ENCODE measurements around the gene ERC2. TPM values are rescaled to one million over a fixed set of nuclear protein-coding genes. Genes with fewer than 3 reads are reported as not detected.

Gene ERC2
- total and polyA plus RNA-seq, 7 experiments from 2014 or later = not detected

- Mint-ChIP-seq H3K27ac (no peak overlapping the region), H3K9me3 (peaks cover 0 to 9% (median 0%) of the 10 kb centered on the region in 11 donors), H3K4me1 (peaks cover 0 to 17% (median 0%) of the 10 kb centered on the region in 7 donors), H3K36me3 (no peaks in the 10 kb centered on the region), H3K4me3 (no peak overlapping the region), H3K27me3 (peaks cover 0 to 15% (median 9%) of the 10 kb centered on the region in 5 donors)
- Histone ChIP-seq H3K27me3 (ENCODE audit: control insufficient read depth in 2 of 2, insufficient read depth in 2 of 2, low read length in 2 of 2) (no peaks in the 10 kb centered on the region), H3K36me3 (ENCODE audit: control insufficient read depth in 2 of 3, insufficient read depth in 3 of 3, low read length in 3 of 3) (no peaks in the 10 kb centered on the region), H3K27ac (ENCODE audit: low read depth, low read length) (no peak overlapping the region), H3K9me3 (ENCODE audit: control insufficient read depth in 2 of 3, low read length in 3 of 3) (no peaks in the 10 kb centered on the region), H3K4me3 (ENCODE audit: low read length) (no peak overlapping the region), H3K4me1 (ENCODE audit: control insufficient read depth in 2 of 2, insufficient read depth in 2 of 2, low read length in 2 of 2) (no peaks in the 10 kb centered on the region)
- ChIA-PET CTCF (no interaction called here), POLR2A (no interaction called here)
- intact Hi-C loops (cut with micrococcal nuclease) = no loop called here
- ATAC-seq = no peak
- no peak for DNase-seq
These were observed 831.7 kb downstream of the ERC2 start for GRCh38 chr3:55636300-55637195.

- Histone ChIP-seq H3K4me3 (ENCODE audit: low read length) (no peak overlapping the region), H3K36me3 (ENCODE audit: control insufficient read depth in 2 of 3, insufficient read depth in 3 of 3, low read length in 3 of 3) (no peaks in the 10 kb centered on the region), H3K9me3 (ENCODE audit: control insufficient read depth in 2 of 3, low read length in 3 of 3) (no peaks in the 10 kb centered on the region), H3K4me1 (ENCODE audit: control insufficient read depth in 2 of 2, insufficient read depth in 2 of 2, low read length in 2 of 2) (no peaks in the 10 kb centered on the region), H3K27me3 (ENCODE audit: control insufficient read depth in 2 of 2, insufficient read depth in 2 of 2, low read length in 2 of 2) (no peaks in the 10 kb centered on the region), H3K27ac (ENCODE audit: low read depth, low read length) (no peak overlapping the region)
- H3K4me3 Mint-ChIP-seq = no peak overlapping the region
- H3K36me3 Mint-ChIP-seq = no peaks in the 10 kb centered on the region
- no peak overlapping the region for H3K27ac Mint-ChIP-seq
- DNase-seq (no peak), ATAC-seq (no peak)
- peaks cover 0 to 9% (median 0%) of the 10 kb centered on the region in 11 donors for H3K9me3 Mint-ChIP-seq
- intact Hi-C loops (cut with micrococcal nuclease) = no loop called here
- ChIA-PET CTCF (no interaction called here), POLR2A (no interaction called here)
- peaks cover 0 to 6% (median 0%) of the 10 kb centered on the region in 7 donors for H3K4me1 Mint-ChIP-seq
- H3K27me3 Mint-ChIP-seq = peaks cover 0 to 9% (median 0%) of the 10 kb centered on the region in 5 donors
These were observed 833.9 kb downstream of the ERC2 start for GRCh38 chr3:55634345-55634744.

GRCh38 chr3:55633333-55633732, 834.9 kb downstream of the ERC2 start:
- CTCF ChIA-PET = no interaction called here
- POLR2A ChIA-PET = no interaction called here
- Mint-ChIP-seq H3K27ac (no peak overlapping the region), H3K27me3 (peaks cover 0 to 12% (median 0%) of the 10 kb centered on the region in 5 donors), H3K9me3 (peaks cover 0 to 9% (median 0%) of the 10 kb centered on the region in 11 donors), H3K4me1 (no peaks in the 10 kb centered on the region), H3K4me3 (no peak overlapping the region), H3K36me3 (no peaks in the 10 kb centered on the region)
- no peaks in the 10 kb centered on the region for H3K36me3 ChIP-seq (ENCODE audit: control insufficient read depth in 2 of 3, insufficient read depth in 3 of 3, low read length in 3 of 3)
- no peaks in the 10 kb centered on the region for H3K9me3 ChIP-seq (ENCODE audit: control insufficient read depth in 2 of 3, low read length in 3 of 3)
- intact Hi-C loops (cut with micrococcal nuclease) = no loop called here
- ATAC-seq = no peak
- no peak overlapping the region for H3K4me3 ChIP-seq (ENCODE audit: low read length)
- no peaks in the 10 kb centered on the region for H3K27me3 ChIP-seq (ENCODE audit: control insufficient read depth in 2 of 2, insufficient read depth in 2 of 2, low read length in 2 of 2)
- H3K27ac ChIP-seq (ENCODE audit: low read depth, low read length) = no peak overlapping the region
- no peaks in the 10 kb centered on the region for H3K4me1 ChIP-seq (ENCODE audit: control insufficient read depth in 2 of 2, insufficient read depth in 2 of 2, low read length in 2 of 2)
- no peak for DNase-seq

DNA sequence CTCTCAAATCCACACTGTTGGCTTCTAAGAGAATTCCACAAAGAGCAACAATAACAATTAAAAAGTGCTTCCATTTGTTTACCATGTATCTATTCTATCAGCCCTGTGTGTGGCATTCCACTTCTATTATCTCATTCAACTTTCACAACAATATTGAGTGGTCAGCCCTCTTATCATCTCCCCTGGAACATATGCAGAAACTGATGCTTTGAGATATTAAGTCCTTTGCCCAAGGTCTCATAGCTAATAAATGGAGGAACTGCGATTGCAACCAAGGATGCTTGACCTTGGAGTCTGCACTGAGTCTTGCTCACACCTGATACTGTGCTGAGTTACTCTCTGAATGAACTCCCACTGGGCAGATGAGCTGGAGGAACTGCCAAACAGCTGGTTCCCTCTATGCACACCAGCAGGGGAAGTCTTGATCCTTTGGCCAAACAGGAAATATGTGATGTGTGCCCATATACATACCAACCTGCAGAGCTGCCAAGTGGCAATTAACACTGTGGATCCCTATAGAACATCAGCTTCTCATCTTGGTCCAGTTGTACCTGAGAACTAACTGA, 836.4 kb downstream of the ERC2 start:
- Histone ChIP-seq H3K4me3 (ENCODE audit: low read length) (no peak overlapping the region), H3K36me3 (ENCODE audit: control insufficient read depth in 2 of 3, insufficient read depth in 3 of 3, low read length in 3 of 3) (no peaks in the 10 kb centered on the region), H3K4me1 (ENCODE audit: control insufficient read depth in 2 of 2, insufficient read depth in 2 of 2, low read length in 2 of 2) (no peaks in the 10 kb centered on the region), H3K27me3 (ENCODE audit: control insufficient read depth in 2 of 2, insufficient read depth in 2 of 2, low read length in 2 of 2) (no peaks in the 10 kb centered on the region), H3K9me3 (ENCODE audit: control insufficient read depth in 2 of 3, low read length in 3 of 3) (no peaks in the 10 kb centered on the region), H3K27ac (ENCODE audit: low read depth, low read length) (no peak overlapping the region)
- Mint-ChIP-seq H3K4me3 (no peak overlapping the region), H3K27me3 (peaks cover 0 to 14% (median 0%) of the 10 kb centered on the region in 5 donors), H3K36me3 (no peaks in the 10 kb centered on the region), H3K9me3 (peaks cover 0 to 6% (median 0%) of the 10 kb centered on the region in 11 donors), H3K27ac (no peak overlapping the region), H3K4me1 (no peaks in the 10 kb centered on the region)
- ChIA-PET CTCF (no interaction called here), POLR2A (no interaction called here)
- ATAC-seq (no peak), DNase-seq (no peak)
- intact Hi-C loops (cut with micrococcal nuclease) = no loop called here

GRCh38 chr3:55630921-55631299, 837.4 kb downstream of the ERC2 start:
- peaks cover 0 to 6% (median 0%) of the 10 kb centered on the region in 11 donors for H3K9me3 Mint-ChIP-seq
- H3K27me3 ChIP-seq (ENCODE audit: control insufficient read depth in 2 of 2, insufficient read depth in 2 of 2, low read length in 2 of 2) = no peaks in the 10 kb centered on the region
- H3K36me3 ChIP-seq (ENCODE audit: control insufficient read depth in 2 of 3, insufficient read depth in 3 of 3, low read length in 3 of 3) = no peaks in the 10 kb centered on the region
- H3K4me1 ChIP-seq (ENCODE audit: control insufficient read depth in 2 of 2, insufficient read depth in 2 of 2, low read length in 2 of 2) = no peaks in the 10 kb centered on the region
- no peak overlapping the region for H3K4me3 ChIP-seq (ENCODE audit: low read length)
- H3K27me3 Mint-ChIP-seq = peaks cover 0 to 9% (median 0%) of the 10 kb centered on the region in 5 donors
- ATAC-seq = no peak
- H3K4me3 Mint-ChIP-seq = no peak overlapping the region
- no peak for DNase-seq
- ChIA-PET POLR2A (no interaction called here), CTCF (no interaction called here)
- H3K36me3 Mint-ChIP-seq = no peaks in the 10 kb centered on the region
- H3K9me3 ChIP-seq (ENCODE audit: control insufficient read depth in 2 of 3, low read length in 3 of 3) = no peaks in the 10 kb centered on the region
- H3K27ac ChIP-seq (ENCODE audit: low read depth, low read length) = no peak overlapping the region
- intact Hi-C loops (cut with micrococcal nuclease) = no loop called here
- no peak overlapping the region for H3K27ac Mint-ChIP-seq
- H3K4me1 Mint-ChIP-seq = no peaks in the 10 kb centered on the region

DNA sequence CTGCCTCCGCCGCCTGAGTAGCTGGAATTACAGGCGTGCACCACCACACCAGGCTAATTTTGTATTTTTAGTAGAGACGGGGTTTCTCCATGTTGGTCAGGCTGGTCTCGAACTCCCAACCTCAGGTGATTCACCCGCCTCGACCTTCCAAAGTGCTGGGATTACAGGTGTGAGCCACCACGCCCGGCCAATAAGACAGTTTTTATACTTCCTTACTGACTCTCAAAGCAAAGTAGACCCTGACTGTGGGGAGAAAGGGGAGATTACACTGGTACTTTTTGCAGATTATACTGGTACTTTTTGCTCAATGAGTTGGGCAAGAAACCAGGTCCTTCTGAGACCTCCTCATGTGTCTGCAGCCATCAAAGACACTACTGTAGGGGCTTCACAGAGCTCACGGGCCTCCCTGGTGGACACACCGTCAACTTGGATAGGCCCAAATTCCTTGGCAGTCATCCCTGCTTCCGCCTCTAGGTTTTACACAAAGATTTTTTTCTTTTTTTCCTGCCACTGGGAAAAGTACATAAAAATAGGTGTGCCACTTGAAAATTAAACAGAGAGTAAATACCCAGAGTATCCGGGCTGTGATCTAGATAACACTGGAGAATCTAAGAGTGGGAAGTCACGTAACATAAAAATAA, 837.9 kb downstream of the ERC2 start:
- ChIA-PET CTCF (no interaction called here), POLR2A (no interaction called here)
- Mint-ChIP-seq H3K4me3 (no peak overlapping the region), H3K27me3 (peaks cover 0 to 9% (median 0%) of the 10 kb centered on the region in 5 donors), H3K9me3 (peaks cover 0 to 6% (median 0%) of the 10 kb centered on the region in 11 donors), H3K27ac (no peak overlapping the region), H3K4me1 (no peaks in the 10 kb centered on the region), H3K36me3 (no peaks in the 10 kb centered on the region)
- intact Hi-C loops (cut with micrococcal nuclease) = no loop called here
- Histone ChIP-seq H3K9me3 (ENCODE audit: control insufficient read depth in 2 of 3, low read length in 3 of 3) (no peaks in the 10 kb centered on the region), H3K36me3 (ENCODE audit: control insufficient read depth in 2 of 3, insufficient read depth in 3 of 3, low read length in 3 of 3) (no peaks in the 10 kb centered on the region), H3K27ac (ENCODE audit: low read depth, low read length) (no peak overlapping the region), H3K27me3 (ENCODE audit: control insufficient read depth in 2 of 2, insufficient read depth in 2 of 2, low read length in 2 of 2) (no peaks in the 10 kb centered on the region), H3K4me3 (ENCODE audit: low read length) (no peak overlapping the region), H3K4me1 (ENCODE audit: control insufficient read depth in 2 of 2, insufficient read depth in 2 of 2, low read length in 2 of 2) (no peaks in the 10 kb centered on the region)
- DNase-seq = no peak
- ATAC-seq = no peak
